ENCODE results near the gene CMIP.
A peak's percentile ranks its signal among the peaks of the same experiment; 100 is the strongest.
"Not testable (repeated sequence)": the region's sequence is repeated elsewhere in the genome, so short reads cannot be mapped to it uniquely, and the experiment has no call there.

CMIP gene

GRCh38 chr16:81719993-81720392 lies 275.4 kb downstream of the CMIP start:
- no peak for DNase-seq (ENCODE audit: low read depth)

- no peak for DNase-seq (ENCODE audit: low read depth)
Observed at GRCh38 chr16:81720973-81721906, 276.6 kb downstream of the CMIP start.

DNA sequence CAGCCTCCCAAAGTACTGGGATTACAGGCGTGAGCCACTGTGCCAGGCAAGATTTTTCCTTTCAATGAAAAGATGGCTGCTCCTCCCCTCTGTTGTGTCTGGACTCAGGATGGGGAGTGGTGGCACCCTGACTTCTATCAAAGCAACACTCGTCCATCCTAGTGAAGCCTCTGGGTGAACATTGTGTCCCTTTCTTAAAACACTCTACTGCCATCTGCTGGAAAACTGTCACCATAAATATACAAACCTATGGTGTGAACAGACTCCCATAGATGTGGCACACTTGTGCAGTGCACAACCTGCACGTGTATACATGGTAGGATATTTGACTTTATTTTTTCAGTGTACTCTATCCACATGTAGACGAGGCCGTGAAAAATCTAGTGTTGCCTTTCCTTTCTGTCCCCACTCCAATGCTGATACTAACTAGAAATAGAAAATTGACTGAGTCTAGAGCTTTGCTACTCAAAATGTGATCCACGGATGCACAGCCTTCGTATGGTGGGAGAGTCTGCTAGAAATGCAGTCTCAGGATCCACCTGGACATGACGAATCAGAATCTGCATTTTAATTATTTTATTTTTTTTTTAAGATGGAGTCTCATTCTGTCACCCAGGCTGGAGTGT lies 278.6 kb downstream of the CMIP start:
- peak; percentile 72 for DNase-seq (ENCODE audit: low read depth)

GRCh38 chr16:81728435-81728834 lies 283.8 kb downstream of the CMIP start:
- DNase-seq (ENCODE audit: low read depth), result no peak

DNA sequence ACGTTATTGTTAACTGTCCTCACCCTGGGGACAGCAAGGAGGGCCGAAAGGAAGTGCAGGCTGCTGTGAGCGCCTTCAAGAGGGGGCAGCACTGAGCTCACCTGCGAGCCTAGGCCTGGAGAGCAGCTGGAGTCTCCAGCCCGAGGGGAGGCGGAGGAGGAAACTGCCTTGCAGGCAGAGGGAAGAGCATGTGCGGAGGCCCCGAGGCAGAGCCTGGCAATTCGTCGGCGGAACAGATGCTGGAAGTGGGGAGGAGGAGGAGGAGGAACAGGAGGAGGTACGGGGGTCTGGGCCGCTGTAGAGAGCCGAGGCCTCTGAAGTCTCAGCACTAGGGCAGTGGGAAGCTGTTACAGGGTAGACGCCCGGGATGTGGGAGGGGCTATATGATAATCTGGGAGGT lies 284.8 kb downstream of the CMIP start:
- DNase-seq (ENCODE audit: low read depth), result no peak

DNA sequence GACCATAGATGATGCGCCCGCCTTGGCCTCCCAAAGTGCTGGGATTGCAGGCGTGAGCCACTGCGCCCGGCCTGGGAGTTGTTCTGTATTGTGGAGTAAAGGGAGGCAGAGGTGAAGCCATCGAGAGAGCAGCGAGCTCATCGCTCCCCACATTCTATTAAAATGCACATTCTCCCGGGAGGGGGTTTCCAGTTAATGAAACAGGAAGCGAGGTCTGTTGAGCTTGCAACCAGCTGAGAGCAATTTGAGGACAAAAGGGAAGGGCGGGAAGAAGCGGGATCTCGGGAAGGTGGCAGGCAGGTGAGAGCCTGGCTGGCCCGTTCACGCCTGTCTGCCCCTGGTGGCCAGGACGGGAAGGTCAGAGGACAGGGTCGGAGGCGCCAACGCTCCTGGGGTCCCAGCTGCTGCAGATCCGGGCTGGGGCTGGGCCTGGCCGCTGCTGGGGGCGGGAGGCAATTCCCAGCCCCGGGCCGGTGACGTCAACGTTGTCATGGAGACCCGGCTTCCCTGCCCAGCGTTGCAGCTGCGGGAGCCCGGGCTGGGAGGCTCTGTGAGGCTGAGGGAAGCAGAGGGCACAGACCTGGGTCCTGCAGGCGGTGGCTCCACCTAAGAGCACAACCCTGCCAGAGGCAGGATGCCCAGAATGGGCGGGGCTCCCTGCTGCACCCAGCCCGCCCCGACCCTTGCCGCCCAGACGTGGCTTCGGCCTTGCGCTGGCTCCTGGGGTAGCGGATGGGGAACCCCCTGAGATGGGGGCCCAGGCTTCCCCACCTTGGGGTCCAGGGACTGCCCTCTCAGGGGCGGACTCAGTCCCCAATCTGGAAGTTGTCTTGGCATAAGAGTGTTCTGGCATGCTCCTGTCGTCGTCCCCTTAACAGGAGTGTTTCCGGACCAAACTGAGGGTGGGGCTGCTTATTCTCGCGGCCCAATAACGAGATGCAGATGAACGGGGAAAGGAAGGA lies 285.8 kb downstream of the CMIP start:
- DNase-seq (ENCODE audit: low read depth), result peak; percentile 82

GRCh38 chr16:81731649-81732048 lies 287.0 kb downstream of the CMIP start:
- no peak for DNase-seq (ENCODE audit: low read depth)

GRCh38 chr16:81732699-81733098 lies 288.1 kb downstream of the CMIP start:
- DNase-seq (ENCODE audit: low read depth), result no peak

DNA sequence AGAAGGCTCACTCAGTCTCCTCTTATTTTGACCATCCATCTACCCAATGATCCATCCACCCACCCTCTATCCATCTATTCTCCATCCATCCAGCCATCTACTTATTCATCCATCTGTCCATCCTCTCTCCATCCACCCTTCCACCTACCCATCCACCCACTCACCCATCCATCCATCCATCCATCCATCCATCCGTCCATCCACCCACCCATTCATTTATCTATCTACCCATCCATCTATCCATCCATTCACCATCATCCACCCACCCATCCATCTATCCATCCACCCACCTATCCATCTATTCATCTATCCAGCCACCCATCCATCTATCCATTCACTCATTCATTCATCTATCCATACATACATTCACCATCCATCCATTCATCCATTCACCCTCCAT lies 288.7 kb downstream of the CMIP start:
- DNase-seq (ENCODE audit: low read depth), result no peak

DNA sequence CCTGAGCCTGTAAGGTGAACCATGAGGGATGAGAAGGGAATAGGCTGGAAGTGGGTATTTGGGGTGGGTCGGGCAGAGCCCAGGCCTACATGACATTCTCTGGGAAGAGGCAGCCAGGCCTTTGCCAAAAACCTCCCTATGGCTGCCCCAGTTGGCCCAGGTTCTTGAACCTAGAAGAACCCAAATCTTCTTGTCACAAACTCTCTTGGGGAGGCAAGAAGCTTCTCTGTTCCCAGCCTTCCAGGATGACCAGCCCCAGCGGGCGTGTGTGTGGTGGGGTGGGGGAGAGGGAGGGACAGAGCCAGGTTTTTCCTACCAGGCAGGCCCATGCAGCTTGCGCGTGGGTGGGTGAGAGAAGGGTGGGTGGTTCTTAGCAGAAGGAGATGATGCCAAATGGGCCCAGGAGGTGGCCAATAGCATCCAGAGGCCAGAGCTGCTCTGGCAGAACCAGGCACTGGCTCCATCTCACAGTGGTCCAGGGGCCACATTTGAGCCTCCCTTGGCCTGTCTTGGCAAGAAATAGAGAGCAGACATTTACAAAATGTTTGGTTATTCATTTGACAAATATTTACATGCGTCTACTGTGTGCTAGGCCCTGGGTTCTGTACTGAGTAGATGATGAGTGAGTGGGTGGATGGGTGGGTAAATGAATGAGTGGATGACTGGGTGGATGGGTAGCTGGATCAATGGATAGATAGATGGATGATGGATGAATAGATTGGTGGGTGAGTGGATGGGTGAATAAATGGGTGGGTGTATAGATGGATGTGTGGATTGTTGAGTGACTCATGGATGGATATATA lies 290.2 kb downstream of the CMIP start:
- DNase-seq (ENCODE audit: low read depth), result no peak

- DNase-seq (ENCODE audit: low read depth), result peak; percentile 33
Observed at GRCh38 chr16:81737885-81738536, 293.4 kb downstream of the CMIP start.

GRCh38 chr16:81738783-81739496 lies 294.3 kb downstream of the CMIP start:
- DNase-seq (ENCODE audit: low read depth), result no peak

DNA sequence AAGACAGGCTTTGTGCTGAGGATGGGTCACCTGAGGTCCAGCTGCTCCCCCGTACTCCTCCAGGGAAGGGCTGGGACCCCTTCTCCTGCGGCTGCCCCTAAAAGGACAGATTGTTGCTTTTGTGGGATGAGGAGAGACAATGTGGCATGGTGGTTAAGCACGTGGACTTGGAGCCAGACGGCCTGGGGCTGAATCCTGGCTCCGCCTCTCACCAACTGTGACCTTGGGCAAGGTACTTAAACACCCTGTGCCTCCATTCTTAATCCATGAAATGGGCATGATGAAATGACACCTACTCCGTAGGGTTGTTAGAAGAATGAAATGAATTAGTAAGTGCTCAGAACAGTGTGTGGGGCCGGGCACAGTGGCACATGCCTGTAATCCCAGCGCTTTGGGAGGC lies 294.9 kb downstream of the CMIP start:
- DNase-seq (ENCODE audit: low read depth), result no peak

DNA sequence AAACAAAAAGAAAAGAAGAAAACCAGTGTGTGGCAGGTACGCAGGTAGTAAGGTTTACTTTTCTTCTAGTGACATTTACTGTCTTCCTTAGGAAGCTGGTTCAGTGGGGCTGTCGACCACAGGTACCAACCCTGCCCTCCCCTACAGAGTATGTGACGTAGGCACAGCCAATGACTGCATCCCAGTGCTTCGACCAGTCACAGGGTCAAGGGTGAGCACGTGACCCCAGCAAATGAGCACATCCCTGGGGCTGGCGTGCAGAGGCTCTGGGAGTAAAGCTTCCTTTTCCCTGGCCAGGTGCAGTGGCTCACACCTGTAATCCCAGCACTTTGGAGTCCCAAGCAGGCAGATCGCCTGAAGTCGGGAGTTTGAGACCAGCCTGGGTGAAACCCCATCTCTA lies 295.6 kb downstream of the CMIP start:
- no peak for DNase-seq (ENCODE audit: low read depth)

GRCh38 chr16:81741430-81741770 lies 296.8 kb downstream of the CMIP start:
- not testable (repeated sequence) for DNase-seq (ENCODE audit: low read depth)

- DNase-seq (ENCODE audit: low read depth), result no peak
Observed at GRCh38 chr16:81744385-81744784, 299.8 kb downstream of the CMIP start.

GRCh38 chr16:81744911-81745310 lies 300.3 kb downstream of the CMIP start:
- no peak for DNase-seq (ENCODE audit: low read depth)

DNA sequence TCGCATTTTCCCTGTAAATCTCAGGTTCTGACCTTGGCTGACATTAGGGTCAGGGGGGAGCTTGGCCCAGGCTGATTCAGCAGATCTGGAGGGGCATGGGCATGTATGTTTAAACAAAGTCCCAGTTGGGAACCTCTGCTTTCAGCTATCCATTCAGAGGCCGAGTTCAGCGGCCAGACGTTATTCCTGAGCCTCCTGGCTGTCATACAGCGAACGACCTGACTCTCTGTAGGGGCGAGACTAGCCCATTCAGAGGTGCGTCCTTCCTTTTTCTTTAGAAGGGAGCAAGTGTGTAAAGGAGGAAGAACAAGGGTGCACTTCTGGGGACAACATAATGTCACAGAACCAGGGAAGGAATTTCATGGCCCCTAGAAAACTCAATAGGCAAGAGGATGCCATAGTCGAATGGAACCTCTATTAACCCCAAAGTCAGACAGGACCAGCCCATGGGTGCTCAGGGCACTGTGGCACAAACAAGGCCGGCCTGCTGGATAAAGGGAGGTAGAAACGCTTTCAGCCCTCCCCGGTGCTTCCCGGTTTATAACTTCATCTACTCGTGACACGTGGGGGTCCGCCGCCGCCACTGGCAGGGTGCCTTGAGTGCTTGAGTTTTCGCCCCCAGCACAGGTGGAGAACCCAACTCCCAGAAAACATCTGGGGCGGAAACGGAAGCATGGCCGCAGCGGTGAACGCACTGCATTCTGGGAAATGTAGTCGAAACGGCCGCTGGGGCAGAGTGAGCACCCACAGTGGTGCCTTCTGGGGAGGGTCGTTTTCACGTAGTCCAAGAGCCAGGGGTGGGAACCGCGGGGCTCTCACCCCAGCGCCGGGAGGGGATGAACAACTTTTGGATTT lies 301.3 kb downstream of the CMIP start:
- no peak for DNase-seq (ENCODE audit: low read depth)

DNA sequence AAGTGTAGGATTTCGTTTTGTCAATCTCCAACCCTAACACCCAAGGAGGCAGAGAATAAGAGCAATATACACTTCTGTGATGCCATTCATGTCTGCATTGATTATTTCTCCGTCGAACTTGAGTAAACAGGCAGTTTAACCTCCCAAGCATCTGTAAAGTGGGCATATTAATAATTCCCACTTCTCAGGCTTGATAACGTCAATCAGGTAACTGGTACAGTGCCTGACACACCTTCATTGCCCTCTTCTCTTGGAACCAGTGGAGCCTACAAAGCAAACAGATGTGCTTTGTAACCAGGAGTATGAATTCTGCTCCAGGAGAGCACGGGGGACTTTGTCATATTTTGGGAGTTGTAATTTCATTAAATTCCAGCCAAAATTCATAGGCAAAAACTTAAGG lies 302.0 kb downstream of the CMIP start:
- DNase-seq (ENCODE audit: low read depth), result no peak

Measured in fibroblast of the conjunctiva (primary cell).